PC-9 (cell line): ENCODE results near the gene HSD17B10.

ENCODE experiments used
- CTCF ChIP-seq: fragments of 200-600 bp; sonication (generic); conservative IDR thresholded peaks from 2 replicates; pipeline ENCODE4 v1.6.1; 2017; ENCODE audit warnings: mixed run types, antibody characterized with exemption, mild to moderate bottlenecking, moderate library complexity
- EZH2 ChIP-seq: fragments of 200-600 bp; sonication (generic); IDR thresholded peaks from 2 replicates; pipeline ENCODE4 v1.8.0; 2017; ENCODE audit warnings: antibody characterized with exemption, low read depth

DNA sequence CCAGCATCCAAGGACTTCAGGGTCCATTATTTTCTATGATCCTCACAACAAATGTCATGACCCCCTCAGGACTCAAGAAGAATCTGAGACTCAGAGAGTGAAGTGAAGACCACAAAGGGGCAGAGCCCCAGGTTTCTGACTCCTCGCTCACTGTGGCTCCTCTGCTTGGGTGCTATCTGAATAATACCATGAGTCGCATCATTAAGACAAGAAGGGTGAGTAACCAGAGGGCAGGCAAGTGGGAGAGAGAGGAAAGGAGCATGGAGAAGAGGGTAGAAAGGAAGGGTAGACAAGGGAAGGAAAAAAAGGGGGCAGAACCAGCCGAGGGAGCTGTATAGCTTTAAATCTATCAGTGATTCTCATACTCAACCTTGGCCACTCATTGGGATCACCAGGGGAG is 15.5 kb upstream of the HSD17B10 start:
- no peak for TF ChIP-seq CTCF
- no peak for TF ChIP-seq EZH2
